HuH-7 (cell line): Measurements from ENCODE around the gene SMARCC1.
"Not testable (repeated sequence)": the region's sequence is repeated elsewhere in the genome, so short reads cannot be mapped to it uniquely, and the experiment has no call there.

Source experiments
- DNase-seq: peaks from one replicate; pipeline ENCODE4 v3.0.0; 2011; ENCODE audit warnings: low spot score

SMARCC1 gene

DNA sequence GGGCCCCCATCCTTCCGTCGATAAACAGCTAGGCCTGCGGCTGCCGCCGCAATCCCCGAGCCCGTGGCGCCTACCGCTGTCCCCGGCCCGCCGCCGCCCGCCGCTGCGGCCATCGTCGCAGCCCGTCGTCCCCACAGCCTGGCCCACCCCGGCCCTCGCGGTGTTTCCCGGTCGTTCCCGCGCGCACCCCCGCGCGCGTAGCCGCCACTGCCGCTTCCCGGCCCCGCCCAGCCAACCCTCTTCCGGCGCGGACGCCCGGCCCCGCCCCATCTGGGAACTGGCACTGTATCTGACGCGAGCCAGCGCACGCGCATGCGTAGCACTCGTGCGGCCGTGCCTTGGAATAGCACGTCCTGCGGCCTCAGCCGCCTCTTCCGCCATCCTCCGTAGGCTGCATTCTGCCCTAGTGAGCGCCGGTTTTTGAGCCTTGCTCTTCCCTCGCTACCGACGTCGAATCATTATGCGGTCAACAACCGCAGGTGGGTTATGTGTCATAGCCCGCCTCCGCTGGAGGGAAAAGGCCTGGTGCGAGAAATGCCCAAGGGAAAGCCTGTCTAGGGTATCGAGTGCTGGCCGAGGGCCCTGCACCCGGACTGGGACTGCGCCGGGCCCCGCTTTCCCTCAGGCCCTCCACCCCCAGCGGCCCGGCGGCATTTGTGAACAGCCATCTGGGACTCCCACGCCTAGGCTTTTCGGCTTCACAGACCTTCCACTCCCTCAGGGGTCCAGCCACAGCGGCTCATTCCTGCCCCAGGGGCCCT is at the start of gene SMARCC1:
Gene SMARCC1, minus strand, starts transcription at position 209 of the 761 bp plus-strand sequence. Its CDS starts 96 bp downstream, at position 113.
- peak; percentile 96 for DNase-seq

DNA sequence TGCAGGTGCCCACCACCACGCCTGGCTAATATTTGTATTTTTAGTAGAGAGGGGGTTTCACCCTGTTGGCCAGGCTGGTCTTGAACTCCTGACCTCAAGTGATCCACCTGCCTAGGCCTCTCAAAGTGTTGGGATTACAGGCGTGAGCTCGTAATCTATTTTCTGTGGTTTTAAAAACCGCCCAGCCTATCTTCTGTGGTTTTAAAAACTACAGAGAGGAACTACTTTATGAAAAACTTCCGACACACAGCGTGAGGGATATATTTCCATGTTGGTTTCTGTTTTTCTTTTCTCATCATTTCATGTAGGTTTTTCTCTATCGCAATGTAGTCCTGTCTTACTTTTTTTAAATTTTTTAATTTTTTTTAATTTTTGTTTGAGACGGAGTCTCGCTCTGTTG is 47.8 kb upstream of the SMARCC1 start:
- not testable (repeated sequence) for DNase-seq

DNA sequence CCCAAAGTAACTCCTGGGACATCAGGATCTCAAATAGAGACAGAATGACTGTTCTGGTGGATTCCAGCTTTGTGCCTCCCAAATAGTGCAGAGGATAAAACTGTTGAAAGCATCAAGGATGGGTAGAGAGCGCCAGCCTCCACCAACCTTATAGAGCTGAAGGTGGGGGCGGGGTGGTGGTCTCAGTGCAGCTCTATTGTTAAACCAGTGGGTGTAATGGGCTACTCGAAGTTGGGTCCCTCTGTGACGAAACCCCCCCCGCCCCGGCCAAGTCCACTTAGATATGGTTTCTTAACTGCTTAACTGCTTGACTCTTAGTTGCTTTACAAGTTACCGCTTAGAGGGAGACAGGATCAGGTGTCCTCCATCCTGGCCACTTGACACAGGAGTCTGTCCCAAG is 43.9 kb upstream of the SMARCC1 start:
- DNase-seq: no peak

DNA sequence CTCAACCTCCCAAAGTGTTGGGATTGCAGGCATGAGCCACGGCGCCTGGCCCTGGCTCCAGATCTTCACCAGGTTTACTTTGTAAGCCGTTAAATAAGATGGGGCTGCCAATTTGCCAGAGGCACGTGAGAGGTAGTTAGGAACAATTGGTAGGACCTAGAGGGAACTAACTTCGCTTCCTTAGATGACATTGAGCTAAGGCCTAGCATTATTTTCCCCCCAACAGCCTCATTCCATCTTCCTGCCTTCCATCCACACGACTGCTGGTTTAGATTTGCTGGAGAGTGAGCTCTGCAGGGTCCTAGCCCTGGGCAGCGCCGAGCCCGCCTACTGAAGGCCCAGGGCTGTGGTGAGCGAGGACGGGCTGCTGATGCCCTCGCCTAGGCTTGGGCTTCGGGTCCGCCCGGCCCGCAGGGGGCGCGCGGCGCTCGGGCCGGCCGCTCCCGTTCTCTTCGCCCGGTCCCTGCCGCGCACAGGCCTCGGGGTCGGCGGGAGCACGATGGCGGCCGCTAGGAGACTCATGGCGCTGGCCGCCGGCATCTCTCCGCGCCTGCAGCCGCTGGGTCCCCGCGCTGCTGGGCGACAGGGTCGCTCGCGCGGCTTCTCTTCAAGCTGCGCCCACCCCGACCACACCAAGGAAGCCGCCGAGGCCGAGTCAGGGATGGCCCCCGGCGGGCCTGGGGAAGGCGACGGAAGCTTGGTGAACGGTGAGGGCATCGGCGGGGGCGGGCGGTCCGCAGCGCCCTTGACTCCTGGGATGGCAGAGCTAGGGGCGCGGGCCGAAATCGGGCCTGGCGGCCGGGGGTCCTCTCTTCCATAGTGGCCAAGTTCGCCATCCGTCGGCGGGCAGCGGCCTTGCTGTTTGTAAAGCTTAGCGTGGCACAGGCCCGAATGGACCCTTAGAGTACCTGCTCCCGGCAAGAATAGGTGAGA is 43.1 kb upstream of the SMARCC1 start:
- DNase-seq: peak; percentile 96

DNA sequence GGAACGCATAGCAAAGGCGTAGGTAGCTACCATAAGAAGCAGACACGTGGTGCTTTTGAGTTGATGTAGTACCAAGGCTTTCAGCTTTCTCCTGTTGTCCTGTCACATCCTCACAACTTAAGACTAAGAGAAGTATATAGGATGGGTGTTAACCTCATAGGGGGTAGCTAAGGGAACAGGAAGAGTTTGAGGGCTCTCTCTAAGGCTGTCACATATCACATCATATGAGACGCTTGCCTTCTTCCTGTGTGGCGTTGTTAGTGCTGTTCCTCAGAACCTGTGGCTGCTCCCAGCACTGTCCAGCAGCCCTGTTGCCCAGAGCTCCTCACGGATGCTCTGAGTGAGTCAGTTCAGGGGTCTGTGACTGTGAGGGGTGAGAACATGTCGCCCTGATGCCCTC is 35.9 kb upstream of the SMARCC1 start:
- no peak for DNase-seq

DNA sequence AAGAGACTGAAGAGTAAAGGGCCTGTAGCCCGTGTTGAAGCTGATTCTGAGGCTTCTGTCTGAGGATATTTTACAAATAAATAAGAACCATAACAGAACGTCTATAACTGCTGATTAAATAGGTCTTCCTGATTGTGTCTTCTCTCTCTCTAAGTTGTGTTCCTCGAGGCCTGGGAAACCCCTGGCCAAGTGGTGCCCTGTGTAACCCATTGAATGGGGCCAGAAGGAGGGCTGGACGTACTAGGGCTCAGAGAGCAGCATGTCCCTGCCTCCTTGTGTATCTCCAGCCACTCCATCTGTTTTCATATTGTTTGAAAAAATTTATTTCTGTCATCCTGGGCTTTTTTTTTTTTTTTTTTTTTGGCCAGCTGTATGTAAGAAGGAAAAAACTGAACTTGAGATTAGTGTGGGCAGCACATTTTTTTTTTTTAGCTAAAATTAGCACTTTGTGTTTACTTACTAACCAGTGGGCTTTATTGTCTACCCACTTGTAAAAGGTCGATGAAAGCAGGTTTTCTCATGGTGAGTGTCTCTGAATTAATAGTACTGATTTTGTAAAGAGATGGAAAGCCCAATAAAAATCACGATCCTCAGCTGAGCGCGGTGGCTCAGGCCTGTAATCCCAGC is 32.0 kb upstream of the SMARCC1 start:
- no peak for DNase-seq

DNA sequence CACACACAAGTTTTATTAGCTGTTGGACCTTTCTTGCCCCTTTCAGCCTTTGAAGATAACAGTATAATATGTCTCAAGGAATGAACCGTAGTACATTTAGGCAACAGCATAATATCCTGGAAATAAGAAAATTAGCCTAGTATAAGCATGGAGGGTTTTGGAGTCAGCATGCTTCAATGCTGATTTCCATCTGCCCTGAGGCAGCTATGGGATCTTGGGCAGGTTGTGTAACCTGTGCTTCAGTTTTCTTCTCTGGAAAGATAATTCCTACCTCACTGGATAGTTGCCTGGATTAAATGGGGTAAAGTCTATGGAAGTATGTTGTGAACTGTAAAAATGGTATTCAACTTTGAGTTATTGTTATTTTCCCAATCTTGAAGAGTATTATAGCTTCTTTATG is 22.9 kb upstream of the SMARCC1 start:
- no peak for DNase-seq

DNA sequence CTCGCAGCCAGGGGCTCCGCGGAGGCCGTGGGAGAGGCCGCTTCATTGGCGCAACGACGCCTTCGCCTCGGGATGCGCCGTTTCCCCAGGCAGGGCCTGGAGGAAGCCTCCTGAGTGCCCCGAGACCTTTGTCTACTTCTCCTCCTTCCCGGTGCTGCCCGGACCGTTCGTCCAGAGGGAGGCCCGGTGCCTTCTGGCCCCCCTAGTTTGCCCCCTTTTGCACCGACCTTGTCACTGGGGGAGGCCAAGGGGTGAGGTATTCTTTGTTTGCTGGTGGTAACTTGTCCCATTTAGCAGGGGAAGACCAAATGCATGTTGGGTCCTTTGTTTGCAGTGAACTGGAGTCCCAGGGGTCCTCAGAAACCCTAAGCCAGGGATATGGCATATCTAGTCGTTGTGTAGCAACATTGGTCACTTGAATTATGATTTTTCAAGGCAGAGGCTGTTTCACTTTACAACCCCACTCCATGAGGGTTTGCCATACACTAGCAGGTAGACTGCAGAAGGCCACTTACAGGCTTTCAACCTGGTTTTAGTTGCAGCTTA is 21.9 kb upstream of the SMARCC1 start:
- no peak for DNase-seq

DNA sequence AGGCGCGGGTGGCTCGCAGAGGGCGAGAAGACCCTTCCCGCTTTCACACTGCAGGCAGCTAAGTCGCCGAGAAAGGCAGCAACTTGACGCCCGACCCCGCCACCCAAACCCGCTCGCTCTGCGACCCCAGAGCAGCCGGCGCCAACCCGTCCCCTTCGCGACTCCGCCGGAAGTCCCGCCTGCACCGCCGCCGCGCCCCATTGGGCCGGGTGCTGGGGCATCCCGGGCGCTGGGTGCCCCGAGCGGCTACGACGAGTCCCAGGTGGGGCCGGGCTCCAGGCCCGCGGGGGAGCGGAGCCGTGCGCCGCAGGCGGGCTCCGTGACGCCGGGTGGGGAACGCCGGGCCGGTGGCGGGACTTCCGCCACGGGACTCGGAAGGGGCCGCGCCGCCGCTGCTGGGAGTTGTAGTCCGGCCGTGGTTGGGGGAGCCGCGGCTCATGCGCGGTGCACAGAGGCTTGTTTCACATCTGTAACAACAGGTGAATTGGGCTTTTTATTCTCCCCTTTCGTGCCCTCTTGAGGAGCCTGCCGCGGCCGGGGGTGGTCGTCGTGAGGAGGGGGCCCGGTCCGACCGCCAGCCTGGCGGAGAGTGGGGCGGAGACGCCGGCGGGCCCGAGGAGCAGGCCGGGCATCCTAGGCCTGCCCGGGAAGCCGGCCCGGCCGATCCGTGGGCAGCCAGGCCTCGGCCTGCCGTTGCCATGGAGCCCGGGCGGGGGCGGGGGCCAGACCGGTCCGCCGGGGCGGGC is 21.2 kb upstream of the SMARCC1 start, which contains the start of gene DHX30:
Gene DHX30, plus strand, starts transcription at position 405 of the 746 bp plus-strand sequence. CDS start 7,546 bp downstream, outside the sequence.
- DNase-seq: peak; percentile 87

DNA sequence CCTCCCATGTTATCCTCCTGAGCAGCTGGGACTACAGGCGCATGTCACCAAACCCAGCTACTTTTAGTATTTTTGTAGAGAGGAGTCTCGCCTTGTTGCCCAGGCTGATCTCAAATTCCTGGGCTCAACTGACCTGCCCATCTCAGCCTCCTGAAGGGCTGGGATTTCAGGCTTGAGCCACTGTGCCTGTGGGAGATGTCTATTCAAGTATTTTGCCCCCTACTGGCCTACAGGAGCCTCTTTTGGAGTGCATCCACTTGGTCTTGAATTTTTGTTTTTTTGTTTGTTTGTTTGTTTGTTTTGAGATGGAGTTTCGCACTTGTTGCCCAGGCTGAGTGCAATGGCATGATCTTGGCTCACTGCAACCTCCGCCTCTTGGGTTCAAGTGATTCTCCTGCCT is 18.0 kb upstream of the SMARCC1 start:
- DNase-seq: peak; percentile 31

DNA sequence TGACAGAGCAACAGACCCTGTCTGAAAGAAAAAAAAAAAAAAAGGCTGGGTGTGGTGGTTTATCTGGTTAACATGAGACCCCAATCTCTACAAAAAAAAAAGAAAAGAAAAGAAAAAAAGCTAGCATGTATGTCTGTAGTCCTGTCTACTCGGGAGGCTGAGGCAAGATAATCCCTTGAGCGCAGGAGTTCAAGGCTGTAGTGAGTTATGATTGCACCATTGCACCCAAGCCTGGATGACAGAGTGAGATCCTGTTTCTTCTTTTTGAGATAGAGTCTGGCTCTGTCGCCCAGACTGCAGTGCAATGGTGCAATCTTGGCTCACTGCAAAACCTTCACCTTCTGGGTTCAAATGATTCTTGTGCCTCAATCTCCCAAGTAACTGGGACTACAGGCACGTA is 12.9 kb upstream of the SMARCC1 start:
- DNase-seq: no peak

DNA sequence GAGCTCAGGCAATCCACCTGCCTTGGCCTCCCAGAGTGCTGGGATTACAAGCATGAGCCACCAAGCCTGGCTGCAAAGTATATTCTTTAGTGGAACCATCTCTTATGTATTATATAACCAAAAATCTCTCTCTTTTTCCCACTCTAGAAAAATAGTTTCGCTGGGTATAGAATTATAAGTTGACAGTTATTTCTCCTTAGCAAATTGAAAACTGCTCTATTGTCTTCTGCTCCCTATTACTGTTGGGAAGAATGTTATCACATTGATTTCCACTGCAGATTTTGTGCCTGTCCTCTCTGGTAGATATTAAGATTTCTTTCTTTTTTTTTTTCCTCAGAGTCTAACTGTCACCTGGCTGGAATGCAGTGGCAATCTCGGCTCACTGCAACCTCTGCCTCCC is 11.0 kb upstream of the SMARCC1 start:
- DNase-seq: no peak

DNA sequence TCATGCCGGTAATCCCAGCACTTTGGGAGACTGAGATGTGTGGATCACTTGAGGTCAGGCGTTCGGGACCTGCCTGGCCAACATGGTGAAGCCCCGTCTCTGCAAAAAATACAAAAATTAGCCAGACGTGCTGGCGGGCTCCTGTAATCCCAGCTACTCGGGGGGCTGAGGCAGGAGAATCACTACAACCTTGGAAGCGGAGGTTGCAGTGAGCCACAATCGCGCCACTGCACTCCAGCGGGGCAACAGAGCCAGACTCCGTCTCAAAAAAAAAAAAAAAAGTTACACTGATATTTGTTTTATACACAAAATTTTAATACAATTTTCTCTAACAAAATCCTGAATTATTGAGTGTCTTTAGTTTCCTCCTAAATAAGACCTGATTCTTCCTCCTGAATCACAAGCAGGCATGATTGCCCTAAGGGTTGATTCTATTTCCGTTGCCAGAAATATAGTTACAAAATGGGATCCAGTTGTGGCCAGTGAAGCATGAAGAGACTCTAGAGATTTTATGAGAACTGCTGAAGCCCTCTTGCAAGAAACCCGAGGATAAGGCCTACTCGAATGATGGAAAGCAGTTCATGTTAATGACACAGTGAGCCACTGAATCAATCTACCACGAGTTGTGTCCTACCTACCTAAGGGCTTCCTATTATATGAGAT is 9.6 kb upstream of the SMARCC1 start:
- no peak for DNase-seq

DNA sequence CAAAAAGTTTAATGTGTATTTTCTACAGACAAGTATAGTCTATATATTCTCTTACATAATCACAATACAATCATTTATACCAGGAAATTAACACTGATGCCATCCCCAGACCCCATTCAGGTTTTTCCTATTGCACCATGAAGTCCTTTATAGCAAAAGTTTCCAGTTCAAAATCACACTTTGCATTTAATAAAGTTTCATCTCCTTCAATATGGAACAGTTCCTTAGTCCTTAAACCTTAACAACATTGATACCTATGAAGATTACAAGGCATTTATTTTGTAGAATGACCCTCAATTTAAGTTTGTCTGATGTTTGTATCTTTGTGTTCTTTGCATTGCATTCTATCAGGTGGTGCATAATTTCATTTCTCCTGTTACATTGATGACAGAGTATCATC is 2.0 kb upstream of the SMARCC1 start:
- DNase-seq: no peak

DNA sequence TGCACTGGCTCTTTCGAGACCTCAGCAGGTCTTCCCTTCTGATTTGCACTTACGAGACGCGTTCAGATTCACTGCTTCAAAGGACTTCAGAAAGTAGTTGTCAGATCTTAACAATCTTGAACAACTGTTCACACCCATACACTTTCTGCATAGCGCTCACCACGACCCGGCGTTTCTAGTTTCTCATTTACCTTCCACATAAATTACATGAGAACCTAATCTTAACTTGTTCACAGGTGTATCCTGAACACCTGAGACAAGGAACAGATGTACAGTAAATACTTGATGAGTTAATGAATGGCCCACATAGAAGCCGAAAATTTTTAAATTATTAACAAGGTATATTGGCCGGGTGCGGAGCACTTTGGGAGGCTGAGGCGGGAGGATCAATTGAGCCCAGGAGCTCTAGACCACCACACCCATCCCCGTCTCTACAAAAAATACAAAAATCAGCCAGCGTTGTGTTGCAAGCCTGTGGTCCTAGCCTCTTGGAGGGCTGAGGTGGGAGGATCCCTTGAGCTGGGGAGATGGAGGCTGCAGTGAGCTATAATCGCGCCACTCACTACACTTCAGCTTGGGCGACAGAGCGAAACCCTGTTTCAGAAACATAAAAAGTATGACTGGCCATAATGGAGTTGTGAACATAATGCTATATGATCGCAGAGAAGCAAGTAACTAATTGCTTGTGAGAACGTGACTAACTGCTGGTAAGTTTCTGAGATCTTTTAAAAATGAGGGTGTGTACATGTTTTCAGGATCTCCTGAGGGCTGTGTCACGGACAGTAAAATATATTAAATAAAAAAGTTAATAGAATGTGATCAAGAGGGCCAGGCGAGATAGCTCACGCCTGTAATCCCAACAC is 984 bp upstream of the SMARCC1 start:
- DNase-seq: no peak

DNA sequence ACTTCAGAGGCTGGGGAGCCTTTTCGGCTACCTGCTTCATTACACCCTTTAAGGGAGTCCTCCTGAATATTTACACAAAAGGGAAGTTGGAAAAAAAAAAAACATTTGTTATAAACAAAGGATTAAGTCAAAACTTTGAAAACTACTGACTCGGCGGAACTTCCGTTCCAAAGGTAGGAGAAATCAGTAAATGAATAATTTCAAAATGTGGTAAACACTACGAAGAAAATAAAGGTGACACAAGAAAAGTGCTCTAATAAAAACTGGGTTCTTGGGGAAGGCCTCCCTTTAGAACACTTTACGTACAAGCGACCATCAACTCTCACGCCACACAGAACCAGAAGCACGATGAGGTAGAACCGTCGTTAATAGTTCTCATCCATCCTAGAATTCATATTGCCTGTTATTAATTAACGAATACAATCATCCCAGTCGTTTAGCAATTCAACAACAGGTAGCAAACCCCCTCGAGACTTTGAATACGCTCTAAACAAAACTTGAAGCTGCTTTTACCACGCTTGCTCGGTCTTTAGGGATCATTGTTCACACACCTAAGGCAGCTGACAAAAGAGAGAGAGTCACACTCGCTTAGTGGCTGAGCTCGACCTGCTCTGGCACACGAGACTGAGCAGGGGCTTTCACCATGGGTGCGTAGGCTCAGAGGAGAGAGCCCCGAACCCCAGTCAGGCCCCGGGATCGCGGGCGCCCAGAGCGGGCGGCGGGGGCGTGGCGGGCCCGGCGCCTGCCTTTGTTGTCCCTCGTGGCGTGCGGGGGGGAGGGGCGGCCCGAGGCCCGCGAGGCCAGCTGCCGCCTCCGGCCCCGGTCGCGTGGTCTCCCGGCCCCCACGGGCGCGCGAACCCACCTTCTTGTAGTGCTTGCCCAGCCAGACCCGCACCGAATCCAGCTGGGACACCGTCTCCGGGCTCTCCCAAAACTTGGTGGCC is 680 bp downstream of the SMARCC1 start:
- peak; percentile 41 for DNase-seq

DNA sequence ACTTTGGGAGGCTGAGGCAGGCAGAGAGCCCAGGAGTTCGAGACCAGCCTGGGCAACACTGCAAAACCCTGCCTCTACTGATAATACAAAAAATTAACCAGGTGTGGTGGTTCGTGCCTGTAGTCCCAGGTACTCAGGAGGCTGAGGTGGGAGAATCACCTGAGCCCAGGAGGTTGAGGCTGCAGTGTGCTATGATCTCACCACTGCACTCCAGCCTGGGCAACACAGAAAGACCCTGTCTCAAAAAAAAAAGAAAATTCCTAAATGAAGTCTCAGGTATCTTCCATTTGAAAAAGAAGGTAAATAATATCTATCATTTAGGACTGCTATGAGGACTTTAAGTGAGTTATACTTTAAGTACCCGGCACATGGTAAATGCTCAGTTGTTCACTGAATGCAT is 2.9 kb downstream of the SMARCC1 start:
- DNase-seq: no peak

DNA sequence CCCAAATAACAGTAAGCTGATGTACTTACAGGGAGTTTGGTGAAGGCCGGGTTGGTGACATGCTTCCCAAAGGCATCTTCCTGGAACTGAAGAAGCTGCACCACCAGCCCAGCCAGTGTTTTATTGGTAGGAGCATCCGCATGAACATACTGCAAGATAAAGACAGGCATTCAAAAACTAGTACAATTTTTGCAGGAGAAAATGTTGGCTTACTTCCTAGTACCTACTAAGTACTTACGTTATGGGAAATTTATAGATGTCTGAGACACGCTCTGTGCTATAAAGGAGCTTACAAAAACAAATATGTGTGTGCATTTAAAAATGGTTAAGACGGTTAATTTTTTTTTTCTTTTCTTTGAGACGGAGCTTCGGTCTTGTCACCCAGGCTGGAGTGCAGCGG is 8.9 kb downstream of the SMARCC1 start:
- DNase-seq: no peak

DNA sequence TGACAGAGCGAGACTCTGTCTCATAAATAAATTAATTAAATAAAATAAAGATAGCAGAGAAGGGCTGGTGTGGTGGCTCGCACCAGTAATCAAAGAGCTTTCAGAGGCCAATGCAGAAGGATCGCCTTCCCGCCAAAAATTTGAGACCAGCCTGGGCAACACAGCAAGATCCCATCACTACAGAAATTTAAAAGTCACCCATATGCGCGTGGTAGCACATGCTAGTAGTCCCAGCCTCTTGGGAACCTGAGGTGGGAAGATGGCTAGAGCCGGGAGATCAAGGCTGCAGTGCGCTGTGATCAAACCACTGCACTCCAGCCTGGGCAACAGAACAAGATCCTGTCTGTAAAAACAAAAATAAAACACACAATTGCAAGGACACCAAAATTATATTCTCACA is 9.6 kb downstream of the SMARCC1 start:
- DNase-seq: no peak
